Adrenal gland (tissue), 12 donors: ENCODE results near the gene NISCH. TPM values are rescaled to one million over a fixed set of nuclear protein-coding genes. Genes with fewer than 3 reads are reported as not detected.

Source experiments
- DNase-seq, 7 donors: peaks; one replicate each; pipeline ENCODE4 v3.0.0-alpha.2; 2019 to 2020
- H3K27ac ChIP-seq, 5 donors: fragments of 200-600 bp; sonication (generic) in 4 of 5; 1 replicate in 3 of 5; 2 replicates in 2 of 5; pipeline versions ENCODE4 v1.5.1 to v1.8.0; 2016 to 2020; ENCODE audit warnings: mild to moderate bottlenecking in 1 of 5
- H3K27me3 ChIP-seq: fragments of 200-600 bp; 2 replicates; pipeline ENCODE4 v1.8.0; 2021
- H3K36me3 ChIP-seq, 2 donors: fragments of 200-600 bp; replicated peaks in 1 of 2; 1 replicate in 1 of 2; 2 replicates in 1 of 2; pipeline versions ENCODE4 v1.5.1 to v1.8.0; 2018 to 2022
- H3K4me1 ChIP-seq, 2 donors: fragments of 200-600 bp; replicated peaks in 1 of 2; 1 replicate in 1 of 2; 2 replicates in 1 of 2; pipeline versions ENCODE4 v1.5.1 to v1.8.0; 2018 to 2021
- H3K4me3 ChIP-seq, 4 donors: fragments of 200-600 bp; sonication (generic) in 3 of 4; one replicate each; pipeline ENCODE4 v1.5.1; 2016 to 2018
- H3K9me3 ChIP-seq, 3 donors: fragments of 200-600 bp; sonication (generic) in 1 of 3; replicated peaks in 1 of 3; 1 replicate in 2 of 3; 2 replicates in 1 of 3; pipeline versions ENCODE4 v1.5.1 to v1.8.0; 2016 to 2021
- CTCF ChIP-seq, 6 experiments: fragments of 450-650 bp in 4 of 6; fragments of 200-600 bp in 2 of 6; sonication (generic) in 1 of 6; IDR thresholded peaks; 1 replicate in 5 of 6; 2 replicates in 1 of 6; pipeline versions ENCODE4 v1.5.1 to v1.8.0; 2016 to 2021; ENCODE audit warnings: antibody characterized with exemption in 6 of 6, mild to moderate bottlenecking in 2 of 6, moderate library complexity in 1 of 6
- POLR2A ChIP-seq, 2 donors: fragments of 450-650 bp; IDR thresholded peaks; one replicate each; pipeline ENCODE4 v1.6.1; 2017; ENCODE audit warnings: antibody characterized with exemption in 2 of 2, mild to moderate bottlenecking in 2 of 2, moderate library complexity in 1 of 2
- WGBS, 4 donors: extraction: QIAGEN DNeasy Blood & Tissue Kit in 2 of 4; methylation state at CpG; one replicate each; pipeline versions ENCODE4 v1.1.5 to v1.1.7; 2013 to 2017; 5-methylcytosine and 5-hydroxymethylcytosine counted together
- intact Hi-C, 2 donors: fragments of 100-400 bp; cut with DNase I; formaldehyde crosslinking; loops; one replicate each; pipeline versions ENCODE4 v1.14.1 to v1.15.0; 2022 to 2023
- polyA plus RNA-seq, 3 donors: library from polyadenylated mRNA; stranded (reverse); fragments of 200-250 nt in 2 of 3; fragments of 350-450 nt in 1 of 3; fragmentation: Illumina TruSeq in 1 of 3; extraction: RNeasy Lipid Tissue Mini Kit (QIAGEN cat#74804) in 1 of 3; gene quantifications; one replicate each; pipeline ENCODE4 v1.2.3, GENCODE V29; 2013 to 2014
- total RNA-seq, 9 donors: library from RNA; depleted of rRNA in 4 of 9; stranded (reverse); fragments of >200 nt in 4 of 9; fragments of 120-200 nt in 1 of 9; fragmentation: NEBNext Ultra II Directional in 1 of 9; extraction: Animal tissue kit (Norgen Biotek cat#: 25700) in 1 of 9; gene quantifications; one replicate each; pipeline versions ENCODE4 v1.1.0 to v1.2.4, GENCODE V29; 2013 to 2023
- donor health status: healthy with polysubstance abuse.
- donor health status: Bipolar disorder and iron deficiency.
- donor health status: DM: yes; HTN: yes; CAD: no.
- donor health status: DM: no; HTN: no; CAD: no.
- donor health status: DM: no; HTN: no; CAD: no.
- donor health status: DM: yes; HTN: yes; CAD: no.

The NISCH gene
- total and polyA plus RNA-seq, 12 donors: 39.4 to 186 (median 100) TPM

- intact Hi-C loops: no loop called here
- H3K4me1 ChIP-seq: peaks cover under 1 to 25% of the 10 kb centered on the region in 2 donors
- no peaks in the 10 kb centered on the region for H3K27me3 ChIP-seq
- peaks cover 0 to 60% of the 10 kb centered on the region in 2 donors for H3K36me3 ChIP-seq
- 74 to 86% (median 78%) methylated on average over 6 of the region's 6 CpGs for WGBS, 4 donors
- no peak overlapping the region for H3K27ac ChIP-seq
- no peak for TF ChIP-seq POLR2A (IDR thresholded peaks at IDR 0.05)
- no peak for TF ChIP-seq CTCF (IDR thresholded peaks at IDR 0.05)
- DNase-seq: no peak
- no peaks in the 10 kb centered on the region for H3K9me3 ChIP-seq
- H3K4me3 ChIP-seq: no peak overlapping the region
Measured at GRCh38 chr3:52461874-52462273, 6.5 kb downstream of the NISCH start.

- intact Hi-C loops: no loop called here
- 73 to 91% (median 90%) methylated on average over 5 of the region's 5 CpGs for WGBS, 4 donors
- Histone ChIP-seq H3K36me3 (peaks cover 0 to 49% of the 10 kb centered on the region in 2 donors), H3K27ac (no peak overlapping the region), H3K4me3 (no peak overlapping the region), H3K27me3 (no peaks in the 10 kb centered on the region), H3K4me1 (peaks cover 0 to 26% of the 10 kb centered on the region in 2 donors), H3K9me3 (no peaks in the 10 kb centered on the region)
- DNase-seq: no peak
- TF ChIP-seq CTCF (IDR thresholded peaks at IDR 0.05): no peak
- no peak for TF ChIP-seq POLR2A (IDR thresholded peaks at IDR 0.05)
Measured at GRCh38 chr3:52463416-52463815, 8.0 kb downstream of the NISCH start.

- TF ChIP-seq POLR2A (IDR thresholded peaks at IDR 0.05): no peak
- TF ChIP-seq CTCF (IDR thresholded peaks at IDR 0.05): no peak
Measured at GRCh38 chr3:52468336-52468735, 12.9 kb downstream of the NISCH start.

GRCh38 chr3:52469001-52469400 lies 13.6 kb downstream of the NISCH start:
- peaks cover 0 to 48% of the 10 kb centered on the region in 2 donors for H3K36me3 ChIP-seq
- no peaks in the 10 kb centered on the region for H3K27me3 ChIP-seq
- peak overlapping the region in 1 of 5 donors; percentile 43 for H3K27ac ChIP-seq
- 36 to 57% (median 54%) methylated on average over 5 of the region's 5 CpGs for WGBS, 4 donors
- intact Hi-C loops: no loop called here
- peaks cover 0 to 49% of the 10 kb centered on the region in 2 donors for H3K4me1 ChIP-seq
- no peak overlapping the region for H3K4me3 ChIP-seq
- H3K9me3 ChIP-seq: no peaks in the 10 kb centered on the region
- no peak for DNase-seq
- no peak for TF ChIP-seq CTCF (IDR thresholded peaks at IDR 0.05)
- TF ChIP-seq POLR2A (IDR thresholded peaks at IDR 0.05): no peak

More at GRCh38 chr3:52468336-52468735, 12.9 kb downstream of the NISCH start:
- Histone ChIP-seq H3K4me1 (peaks cover 0 to 49% of the 10 kb centered on the region in 2 donors), H3K9me3 (no peaks in the 10 kb centered on the region), H3K27ac (peak overlapping the region in 2 of 5 donors; percentile 43 to 50), H3K36me3 (peaks cover 0 to 41% of the 10 kb centered on the region in 2 donors), H3K4me3 (no peak overlapping the region), H3K27me3 (no peaks in the 10 kb centered on the region)
- intact Hi-C loops: no loop called here
- WGBS, 4 donors: 24 to 39% (median 37%) methylated on average over 9 of the region's 9 CpGs
- DNase-seq: peak in 2 of 7 donors; percentile 39 to 42
